SK-N-MC (cell line): ENCODE data around the gene STK31.
"Not testable (repeated sequence)": the region's sequence is repeated elsewhere in the genome, so short reads cannot be mapped to it uniquely, and the experiment has no call there.

Experiments
- DNase-seq: peaks from one replicate; pipeline ENCODE4 v3.0.0-alpha.2; 2011; ENCODE audit warnings: low read depth, low spot score
- H3K27ac ChIP-seq: fragments of 200-600 bp; sonication (generic); 2 replicates; pipeline ENCODE4 v1.5.1; 2016; ENCODE audit warnings: mixed run types
- H3K36me3 ChIP-seq: fragments of 200-600 bp; sonication (generic); 2 replicates; pipeline ENCODE4 v1.6.1; 2017; ENCODE audit warnings: antibody characterized with exemption, low read length, mixed read lengths; ENCODE audit not compliant: insufficient read depth
- H3K4me3 ChIP-seq: fragments of 200-600 bp; sonication (generic); 2 replicates; pipeline ENCODE4 v1.5.1; 2016
- H3K9ac ChIP-seq: fragments of 200-600 bp; sonication (generic); 2 replicates; pipeline ENCODE4 v1.8.0; 2017; ENCODE audit warnings: mixed run types, mixed read lengths; ENCODE audit not compliant: insufficient read length
- H3K9me3 ChIP-seq: fragments of 200-600 bp; sonication (generic); 2 replicates; pipeline ENCODE4 v1.6.1; 2017; ENCODE audit warnings: low read depth, mild to moderate bottlenecking, antibody characterized with exemption, low read length, moderate library complexity, mixed read lengths
- EZH2 ChIP-seq: fragments of 200-600 bp; sonication (generic); IDR thresholded peaks from one replicate; pipeline ENCODE4 v1.6.1; 2017; ENCODE audit warnings: antibody characterized with exemption
- FOXP2 ChIP-seq: optimal IDR thresholded peaks from 2 replicates; pipeline ENCODE3; 2011; ENCODE audit warnings: mild to moderate bottlenecking, moderate library complexity; ENCODE audit not compliant: insufficient read depth; ENCODE audit errors: extremely low read length, control extremely low read depth
- POLR2AphosphoS5 ChIP-seq: IDR thresholded peaks from 2 replicates; pipeline ENCODE4 v1.6.1; 2012; ENCODE audit warnings: mild to moderate bottlenecking, low read depth, low read length, borderline replicate concordance

Gene STK31

GRCh38 chr7:23721456-23721855 lies 11.4 kb downstream of the STK31 start:
- TF ChIP-seq EZH2 (no peak), POLR2AphosphoS5 (no peak), FOXP2 (no peak)
- Histone ChIP-seq H3K9me3 (no peaks in the 10 kb centered on the region), H3K27ac (no peak overlapping the region), H3K4me3 (no peak overlapping the region), H3K36me3 (no peaks in the 10 kb centered on the region), H3K9ac (no peak overlapping the region)
- DNase-seq: no peak

DNA sequence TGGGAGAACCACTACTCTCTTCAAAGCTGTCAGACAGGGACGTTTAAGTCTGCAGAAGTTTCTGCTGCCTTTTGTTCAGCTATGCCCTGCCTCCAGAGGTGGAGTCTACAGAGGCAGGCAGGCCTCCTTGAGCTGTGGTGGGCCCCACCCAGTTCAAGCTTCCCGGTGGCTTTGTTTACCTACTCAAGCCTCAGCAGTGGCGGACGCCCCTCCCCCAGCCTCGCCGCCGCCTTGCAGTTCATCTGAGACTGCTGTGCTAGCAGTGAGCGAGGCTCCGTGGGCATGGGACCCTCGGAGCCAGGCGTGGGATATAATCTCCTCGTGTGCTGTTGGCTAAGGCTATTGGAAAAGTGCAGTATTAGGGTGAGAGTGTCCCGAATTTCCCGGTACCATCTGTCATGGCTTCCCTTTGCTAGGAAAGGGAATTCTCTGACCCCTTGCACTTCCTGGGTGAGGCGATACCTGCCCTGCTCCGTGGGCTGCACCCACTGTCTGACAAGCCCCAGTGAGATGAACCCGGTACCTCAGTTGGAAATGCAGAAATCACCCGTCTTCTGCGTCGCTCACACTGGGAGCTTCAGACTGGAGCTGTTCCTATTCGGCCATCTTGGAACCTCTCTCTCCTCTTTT lies 12.7 kb downstream of the STK31 start:
- not testable (repeated sequence) for DNase-seq, H3K4me3 ChIP-seq, H3K36me3 ChIP-seq, H3K27ac ChIP-seq, H3K9me3 ChIP-seq, H3K9ac ChIP-seq

DNA sequence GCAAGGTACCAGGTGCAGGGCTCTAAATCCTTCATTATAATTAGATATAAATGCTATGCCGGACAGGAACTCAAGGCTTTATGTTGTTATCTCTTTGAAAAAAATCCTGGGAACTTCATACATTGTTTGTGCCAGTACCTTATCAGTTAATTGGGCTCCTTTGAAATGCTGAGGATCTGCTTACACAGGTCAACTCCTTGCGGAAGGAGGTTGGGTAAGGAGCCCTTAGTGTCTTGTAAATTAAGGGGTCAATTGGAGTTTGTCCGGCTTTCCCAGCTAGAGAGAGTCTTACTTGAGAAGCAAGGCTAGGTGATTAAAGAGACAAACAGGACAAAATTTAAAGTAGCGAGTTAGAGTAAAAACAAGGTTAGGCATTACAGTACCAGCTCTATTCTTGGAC lies 14.1 kb downstream of the STK31 start:
- H3K4me3 ChIP-seq, H3K9ac ChIP-seq, H3K36me3 ChIP-seq, H3K27ac ChIP-seq, H3K9me3 ChIP-seq, DNase-seq: not testable (repeated sequence)

- H3K4me3 ChIP-seq: no peak overlapping the region
- no peak overlapping the region for H3K27ac ChIP-seq
- H3K36me3 ChIP-seq: no peaks in the 10 kb centered on the region
- no peaks in the 10 kb centered on the region for H3K9me3 ChIP-seq
- TF ChIP-seq FOXP2: no peak
- no peak for TF ChIP-seq EZH2
- TF ChIP-seq POLR2AphosphoS5: no peak
- DNase-seq: no peak
- no peak overlapping the region for H3K9ac ChIP-seq
Measured at GRCh38 chr7:23742051-23742450, 32.0 kb downstream of the STK31 start.

DNA sequence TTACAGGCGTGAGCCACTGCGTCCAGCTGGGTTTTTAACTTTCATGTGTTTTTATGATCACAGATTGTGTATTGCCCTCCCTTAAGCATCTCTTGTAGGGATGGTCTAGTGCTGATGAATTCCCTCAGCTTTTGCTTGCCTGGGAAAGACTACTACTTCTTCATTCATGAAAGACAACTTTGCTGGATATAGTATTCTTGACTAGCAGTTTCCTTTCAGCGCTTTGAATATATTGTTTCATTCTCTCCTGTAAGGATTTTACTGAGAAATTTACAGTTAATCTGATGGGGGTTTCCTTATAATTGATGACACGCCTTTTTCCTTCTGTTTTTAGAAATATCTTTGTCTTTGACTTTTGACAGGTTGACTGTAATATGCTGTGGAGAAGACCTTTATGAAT lies 33.2 kb downstream of the STK31 start:
- no peaks in the 10 kb centered on the region for H3K9me3 ChIP-seq
- H3K36me3 ChIP-seq: no peaks in the 10 kb centered on the region
- TF ChIP-seq FOXP2 (no peak), EZH2 (no peak)
- H3K9ac ChIP-seq: no peak overlapping the region
- no peak overlapping the region for H3K4me3 ChIP-seq
- DNase-seq: no peak
- no peak overlapping the region for H3K27ac ChIP-seq

DNA sequence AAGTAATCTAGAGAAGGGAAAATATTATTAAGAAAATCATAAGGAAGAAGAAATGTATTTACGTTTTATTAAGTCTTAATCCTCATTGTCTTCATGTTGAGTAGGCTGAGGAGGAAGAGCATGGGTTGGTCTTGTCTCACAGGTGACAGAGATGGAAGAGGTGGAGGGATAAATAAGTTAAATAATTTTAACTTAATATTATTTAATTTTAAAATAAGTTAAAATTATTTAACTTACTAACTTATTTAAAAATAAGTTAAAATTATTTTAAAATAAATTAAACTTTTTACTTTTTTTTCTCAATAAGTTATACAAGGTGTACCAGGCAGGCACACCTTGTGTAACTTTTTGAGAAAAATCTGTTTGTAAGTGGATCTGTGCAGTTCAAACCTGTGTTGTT lies 36.6 kb downstream of the STK31 start:
- no peak overlapping the region for H3K4me3 ChIP-seq
- no peaks in the 10 kb centered on the region for H3K36me3 ChIP-seq
- H3K9me3 ChIP-seq: no peaks in the 10 kb centered on the region
- no peak overlapping the region for H3K9ac ChIP-seq
- DNase-seq: no peak
- TF ChIP-seq FOXP2 (no peak), POLR2AphosphoS5 (no peak), EZH2 (no peak)
- H3K27ac ChIP-seq: no peak overlapping the region

GRCh38 chr7:23751852-23752251 lies 41.8 kb downstream of the STK31 start:
- TF ChIP-seq FOXP2 (no peak), EZH2 (no peak), POLR2AphosphoS5 (no peak)
- Histone ChIP-seq H3K4me3 (no peak overlapping the region), H3K9me3 (no peaks in the 10 kb centered on the region), H3K27ac (no peak overlapping the region), H3K36me3 (no peaks in the 10 kb centered on the region), H3K9ac (no peak overlapping the region)
- no peak for DNase-seq

- H3K9me3 ChIP-seq, H3K27ac ChIP-seq: not testable (repeated sequence)
Measured at GRCh38 chr7:23758839-23759238, 48.8 kb downstream of the STK31 start.

DNA sequence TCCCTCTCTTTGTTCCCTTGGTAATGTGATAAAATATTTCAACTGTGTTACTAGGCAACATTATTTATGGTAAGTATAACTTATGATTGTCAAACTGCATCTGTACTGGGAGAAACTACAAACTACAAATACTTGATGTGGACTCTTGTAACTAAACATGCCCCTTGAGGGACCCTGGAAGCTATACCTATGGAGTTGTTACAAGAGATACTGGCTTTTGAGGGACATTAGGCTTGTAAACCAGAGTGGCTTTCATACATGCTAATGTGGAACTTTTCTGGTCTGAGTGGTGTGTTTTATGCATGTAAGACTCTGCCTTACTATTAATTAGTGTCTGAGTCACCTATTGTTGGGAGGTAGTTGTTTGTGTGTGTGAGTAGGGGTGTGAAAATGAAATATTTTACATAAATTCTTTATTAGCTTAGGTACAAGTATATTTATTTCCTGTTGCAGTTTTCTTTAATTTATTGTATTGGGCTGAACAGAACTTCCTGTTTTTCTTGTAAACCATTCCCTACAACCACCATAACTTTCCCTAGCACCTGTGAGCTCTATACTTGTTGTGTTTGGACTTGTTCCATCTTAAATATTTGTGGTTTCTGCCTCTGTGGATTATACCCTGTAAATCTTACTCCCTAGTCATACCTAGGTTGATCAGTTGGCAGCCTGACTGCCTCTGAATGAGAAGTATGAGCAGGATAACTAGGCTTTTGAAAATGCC lies 49.8 kb downstream of the STK31 start:
- H3K36me3 ChIP-seq: no peaks in the 10 kb centered on the region
- TF ChIP-seq FOXP2: no peak
- TF ChIP-seq EZH2: no peak
- TF ChIP-seq POLR2AphosphoS5: no peak
- H3K4me3 ChIP-seq: no peak overlapping the region
- H3K9ac ChIP-seq: no peak overlapping the region
- no peak overlapping the region for H3K27ac ChIP-seq
- H3K9me3 ChIP-seq: no peaks in the 10 kb centered on the region
- DNase-seq: no peak

More at GRCh38 chr7:23758839-23759238, 48.8 kb downstream of the STK31 start:
- H3K4me3 ChIP-seq, H3K9ac ChIP-seq, DNase-seq, H3K36me3 ChIP-seq: not testable (repeated sequence)
